ENCODE results near the gene ARID1B.

The ARID1B gene

DNA sequence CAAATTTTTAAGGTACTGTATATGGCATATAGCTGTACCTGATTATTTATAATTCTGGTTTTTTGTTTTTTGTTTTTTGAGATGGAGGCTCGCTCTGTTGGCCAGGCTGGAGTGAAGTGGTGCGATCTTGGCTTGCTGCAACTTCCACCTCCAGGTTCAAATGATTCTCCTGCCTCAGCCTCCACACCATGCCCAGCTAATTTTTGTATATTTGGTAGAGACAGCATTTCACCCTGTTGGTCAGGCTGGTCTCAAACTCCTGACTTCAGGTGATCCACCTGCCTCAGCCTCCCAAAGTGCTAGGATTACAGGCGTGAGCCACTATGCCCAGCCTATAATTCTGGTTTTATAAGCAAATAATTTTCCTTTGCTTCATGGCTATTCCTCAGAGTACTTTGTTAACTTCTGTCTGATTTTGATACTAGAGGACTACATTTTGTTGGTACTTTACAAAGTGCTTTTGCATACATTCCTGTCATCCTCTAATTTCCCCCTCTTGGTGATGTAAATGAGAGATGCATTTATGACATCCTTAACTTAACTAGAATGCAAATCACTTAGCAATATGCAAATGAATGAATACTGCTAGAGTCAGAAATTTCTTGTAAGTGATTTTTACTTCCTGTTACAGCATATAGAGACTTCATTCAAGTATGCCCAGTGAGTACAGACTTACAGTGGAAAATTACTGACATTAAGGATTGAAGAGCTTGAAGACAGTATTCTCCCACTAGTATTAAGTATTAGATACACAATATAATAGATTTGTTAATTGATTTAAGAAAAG lies 35.7 kb upstream of the ARID1B start:
- no peak overlapping the region for H3K4me3 ChIP-seq (ENCODE audit: low read depth, low read length)
- TF ChIP-seq, protein P1, sequence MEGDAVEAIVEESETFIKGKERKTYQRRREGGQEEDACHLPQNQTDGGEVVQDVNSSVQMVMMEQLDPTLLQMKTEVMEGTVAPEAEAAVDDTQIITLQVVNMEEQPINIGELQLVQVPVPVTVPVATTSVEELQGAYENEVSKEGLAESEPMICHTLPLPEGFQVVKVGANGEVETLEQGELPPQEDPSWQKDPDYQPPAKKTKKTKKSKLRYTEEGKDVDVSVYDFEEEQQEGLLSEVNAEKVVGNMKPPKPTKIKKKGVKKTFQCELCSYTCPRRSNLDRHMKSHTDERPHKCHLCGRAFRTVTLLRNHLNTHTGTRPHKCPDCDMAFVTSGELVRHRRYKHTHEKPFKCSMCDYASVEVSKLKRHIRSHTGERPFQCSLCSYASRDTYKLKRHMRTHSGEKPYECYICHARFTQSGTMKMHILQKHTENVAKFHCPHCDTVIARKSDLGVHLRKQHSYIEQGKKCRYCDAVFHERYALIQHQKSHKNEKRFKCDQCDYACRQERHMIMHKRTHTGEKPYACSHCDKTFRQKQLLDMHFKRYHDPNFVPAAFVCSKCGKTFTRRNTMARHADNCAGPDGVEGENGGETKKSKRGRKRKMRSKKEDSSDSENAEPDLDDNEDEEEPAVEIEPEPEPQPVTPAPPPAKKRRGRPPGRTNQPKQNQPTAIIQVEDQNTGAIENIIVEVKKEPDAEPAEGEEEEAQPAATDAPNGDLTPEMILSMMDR (IDR thresholded peaks at IDR 0.05; ENCODE audit: insufficient read depth, low read depth, low read length, missing control alignments): no peak
- DNase-seq (ENCODE audit: low read depth): no peak

- TF ChIP-seq, protein P1 (IDR thresholded peaks at IDR 0.05; ENCODE audit: insufficient read depth, low read depth, low read length, missing control alignments): no peak
- no peak overlapping the region for H3K4me3 ChIP-seq (ENCODE audit: low read depth, low read length)
- DNase-seq (ENCODE audit: low read depth): no peak
Observed at GRCh38 chr6:156747715-156748114, 29.5 kb upstream of the ARID1B start.

DNA sequence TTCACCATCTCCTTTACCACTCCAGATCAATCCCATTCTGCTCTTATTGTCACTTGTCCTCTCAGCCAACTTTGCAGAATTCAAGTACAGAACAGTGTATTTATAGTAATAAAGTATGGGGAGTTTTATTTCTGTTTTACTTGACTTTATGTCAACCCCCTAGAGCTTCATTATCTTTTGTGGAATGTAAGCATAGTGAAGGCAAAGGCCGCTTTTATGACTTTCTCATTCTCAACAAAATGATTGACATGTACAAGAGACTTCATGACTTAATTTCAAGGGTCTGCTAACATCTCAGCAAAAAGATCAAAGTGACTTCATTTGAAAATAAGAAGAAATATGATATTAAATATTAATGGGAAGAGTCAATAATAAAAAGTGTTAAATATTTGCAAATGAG lies 28.7 kb upstream of the ARID1B start:
- no peak for DNase-seq (ENCODE audit: low read depth)
- TF ChIP-seq, protein P1 (IDR thresholded peaks at IDR 0.05; ENCODE audit: insufficient read depth, low read depth, low read length, missing control alignments): no peak
- no peak overlapping the region for H3K4me3 ChIP-seq (ENCODE audit: low read depth, low read length)

GRCh38 chr6:156752666-156753301 lies 24.4 kb upstream of the ARID1B start:
- DNase-seq (ENCODE audit: low read depth): peak; percentile 68
- TF ChIP-seq, protein P1 (IDR thresholded peaks at IDR 0.05; ENCODE audit: insufficient read depth, low read depth, low read length, missing control alignments): peak; percentile 49
- no peak overlapping the region for H3K4me3 ChIP-seq (ENCODE audit: low read depth, low read length)

GRCh38 chr6:156756630-156757610 lies 20.3 kb upstream of the ARID1B start:
- DNase-seq (ENCODE audit: low read depth): no peak
- TF ChIP-seq, protein P1 (IDR thresholded peaks at IDR 0.05; ENCODE audit: insufficient read depth, low read depth, low read length, missing control alignments): no peak
- no peak overlapping the region for H3K4me3 ChIP-seq (ENCODE audit: low read depth, low read length)

GRCh38 chr6:156757849-156758248 lies 19.3 kb upstream of the ARID1B start:
- TF ChIP-seq, protein P1 (IDR thresholded peaks at IDR 0.05; ENCODE audit: insufficient read depth, low read depth, low read length, missing control alignments): no peak
- DNase-seq (ENCODE audit: low read depth): no peak
- no peak overlapping the region for H3K4me3 ChIP-seq (ENCODE audit: low read depth, low read length)
